OCI-LY7 (cell line): Measurements from ENCODE around the gene DFFB. TPM values are rescaled to one million over a fixed set of nuclear protein-coding genes. Genes with fewer than 3 reads are reported as not detected.

ENCODE experiments used
- BruUV-seq: library from RNA; stranded (reverse); fragments of 400-500 nt; replicated peaks from 2 replicates; lab custom pipeline; 2021; lab: Mats Ljungman, UMichigan
- CTCF ChIA-PET: fragments of 300-600 bp; sonication (Branson Sonifier 250); formaldehyde crosslinking; loops from one replicate; lab custom pipeline; 2022; ENCODE audit warnings: antibody characterized with exemption; ENCODE audit not compliant: unreplicated experiment; lab: Charles Lee
- POLR2A ChIA-PET: fragments of 300-600 bp; sonication (Branson Sonifier 250); formaldehyde crosslinking; loops from one replicate; lab custom pipeline; 2022; ENCODE audit warnings: antibody characterized with exemption; lab: Charles Lee
- DNase-seq: peaks from one replicate; pipeline ENCODE4 v3.0.0-alpha.2; 2015; ENCODE audit warnings: low spot score
- H2AFZ ChIP-seq: fragments of 200-600 bp; sonication (generic), shearing (Covaris generic); 2 replicates; pipeline ENCODE4 v1.6.1; 2014; ENCODE audit warnings: mild to moderate bottlenecking, antibody characterized with exemption, low read length, moderate library complexity
- H3K27ac ChIP-seq: fragments of 200-600 bp; sonication (generic); 2 replicates; pipeline ENCODE4 v1.5.1; 2014; ENCODE audit warnings: mixed run types, low read depth, mild to moderate bottlenecking, moderate library complexity, low read length, inconsistent platforms; ENCODE audit not compliant: poor library complexity, severe bottlenecking
- H3K36me3 ChIP-seq: fragments of 200-600 bp; sonication (generic); 2 replicates; pipeline ENCODE4 v1.6.1; 2014; ENCODE audit warnings: mild to moderate bottlenecking, antibody characterized with exemption, low read length, moderate library complexity, mixed read lengths; ENCODE audit not compliant: insufficient read depth
- H3K4me1 ChIP-seq: fragments of 200-600 bp; sonication (generic); 2 replicates; pipeline ENCODE4 v1.5.1; 2014; ENCODE audit warnings: mild to moderate bottlenecking, low read length; ENCODE audit not compliant: insufficient read depth, poor library complexity, severe bottlenecking
- H3K4me2 ChIP-seq: fragments of 200-600 bp; sonication (generic); 2 replicates; pipeline ENCODE4 v1.6.1; 2014; ENCODE audit warnings: mild to moderate bottlenecking, low read length
- H3K4me3 ChIP-seq: fragments of 200-600 bp; sonication (generic); 2 replicates; pipeline ENCODE4 v1.5.1; 2014; ENCODE audit warnings: mild to moderate bottlenecking, low read depth, low read length; ENCODE audit not compliant: poor library complexity, severe bottlenecking
- H3K79me2 ChIP-seq: fragments of 200-600 bp; sonication (generic); 2 replicates; pipeline ENCODE4 v1.6.1; 2016; ENCODE audit warnings: low read depth, mild to moderate bottlenecking, low read length, moderate library complexity, mixed read lengths; ENCODE audit not compliant: insufficient read depth
- H3K9me2 ChIP-seq: fragments of 200-600 bp; sonication (generic); 2 replicates; pipeline ENCODE4 v1.6.1; 2016; ENCODE audit warnings: mild to moderate bottlenecking, low read length, mixed read lengths; ENCODE audit not compliant: insufficient read depth
- H3K9me3 ChIP-seq: fragments of 200-600 bp; sonication (generic); 2 replicates; pipeline ENCODE4 v1.6.1; 2014; ENCODE audit warnings: mild to moderate bottlenecking, mixed run types, low read length, mixed read lengths
- H4K20me1 ChIP-seq: fragments of 200-600 bp; sonication (generic); 2 replicates; pipeline ENCODE4 v1.6.1; 2014; ENCODE audit warnings: mild to moderate bottlenecking, antibody characterized with exemption, low read length, moderate library complexity, mixed read lengths; ENCODE audit not compliant: insufficient read depth
- CTCF ChIP-seq: fragments of 200-600 bp; sonication (generic); conservative IDR thresholded peaks from 2 replicates; pipeline ENCODE4 v1.5.1; 2014; ENCODE audit warnings: mild to moderate bottlenecking, antibody characterized with exemption, low read length, moderate library complexity, mixed read lengths
- EZH2phosphoT487 ChIP-seq: fragments of 200-600 bp; sonication (generic); IDR thresholded peaks from 2 replicates; pipeline ENCODE4 v1.6.1; 2018; ENCODE audit warnings: low read depth, borderline replicate concordance, mild to moderate bottlenecking, mixed run types, antibody characterized with exemption, low read length, moderate library complexity, mixed read lengths
- intact Hi-C: fragments of 100-400 bp; cut with micrococcal nuclease; formaldehyde crosslinking; loops from one replicate; pipeline ENCODE4 v1.10.0; 2022; ENCODE audit not compliant: unreplicated experiment
- total RNA-seq, 2 experiments: library from RNA; depleted of rRNA in 1 of 2; stranded (reverse); fragments of >200 nt in 1 of 2; shearing (Covaris generic) in 1 of 2; gene quantifications; 2 replicates each; pipeline ENCODE4 v1.2.3, GENCODE V29; 2014 to 2022

Gene DFFB
- total RNA-seq, 2 experiments from 2014 or later = 15.2 to 17.9 TPM

- BruUV-seq = no TSS peak
- Histone ChIP-seq H3K27ac (no peak overlapping the region), H2AFZ (no peak overlapping the region), H3K4me1 (peaks cover 17% of the 10 kb centered on the region), H3K36me3 (peaks cover 16% of the 10 kb centered on the region), H3K79me2 (no peaks in the 10 kb centered on the region), H4K20me1 (no peaks in the 10 kb centered on the region), H3K4me3 (no peak overlapping the region), H3K9me3 (no peaks in the 10 kb centered on the region), H3K4me2 (no peak overlapping the region), H3K9me2 (no peaks in the 10 kb centered on the region)
- POLR2A ChIA-PET = no interaction called here
- intact Hi-C loops = no loop called here
- no peak for TF ChIP-seq EZH2phosphoT487
- no peak for TF ChIP-seq CTCF
- CTCF ChIA-PET = no interaction called here
- DNase-seq = no peak
These were observed 67.0 kb downstream of the DFFB start for GRCh38 chr1:3924186-3924824.

- CTCF ChIA-PET = interaction anchor here (0.6 kb wide), 1 partner anchor 646 kb away, joined by 3 read pairs; no protein-coding TSS in a partner anchor
- intact Hi-C loops = no loop called here
- Histone ChIP-seq H3K9me2 (no peaks in the 10 kb centered on the region), H3K4me3 (no peak overlapping the region), H3K36me3 (peaks cover 15% of the 10 kb centered on the region; the same call in 1 of the 2 replicates), H4K20me1 (no peaks in the 10 kb centered on the region), H3K4me1 (peaks cover 17% of the 10 kb centered on the region), H3K79me2 (no peaks in the 10 kb centered on the region), H3K9me3 (no peaks in the 10 kb centered on the region), H2AFZ (no peak overlapping the region), H3K4me2 (no peak overlapping the region), H3K27ac (no peak overlapping the region)
- DNase-seq = no peak
- POLR2A ChIA-PET = no interaction called here
- TF ChIP-seq CTCF (no peak), EZH2phosphoT487 (no peak)
- no TSS peak for BruUV-seq
These were observed 67.5 kb downstream of the DFFB start for GRCh38 chr1:3924825-3925220.

- intact Hi-C loops = no loop called here
- H3K27ac ChIP-seq = no peak overlapping the region
- ChIA-PET POLR2A (interaction anchor here (1.1 kb wide), 1 partner anchor 122 kb away, joined by 3 read pairs; no protein-coding TSS in a partner anchor), CTCF (interaction anchor here (0.6 kb wide), 1 partner anchor 645 kb away, joined by 3 read pairs; no protein-coding TSS in a partner anchor)
- no peak overlapping the region for H3K4me2 ChIP-seq
- TF ChIP-seq CTCF (no peak), EZH2phosphoT487 (no peak)
- DNase-seq = no peak
- no peaks in the 10 kb centered on the region for H3K79me2 ChIP-seq
- H3K4me3 ChIP-seq = no peak overlapping the region
- no peaks in the 10 kb centered on the region for H3K9me2 ChIP-seq
- no peak overlapping the region for H2AFZ ChIP-seq
- peaks cover 15% of the 10 kb centered on the region; the same call in 1 of the 2 replicates for H3K36me3 ChIP-seq
- H3K4me1 ChIP-seq = peaks cover 17% of the 10 kb centered on the region
- no TSS peak for BruUV-seq
- no peaks in the 10 kb centered on the region for H3K9me3 ChIP-seq
- no peaks in the 10 kb centered on the region for H4K20me1 ChIP-seq
These were observed 68.0 kb downstream of the DFFB start for GRCh38 chr1:3925256-3925655.
